ENCODE data around the gene SORBS1.

SORBS1 gene

DNA sequence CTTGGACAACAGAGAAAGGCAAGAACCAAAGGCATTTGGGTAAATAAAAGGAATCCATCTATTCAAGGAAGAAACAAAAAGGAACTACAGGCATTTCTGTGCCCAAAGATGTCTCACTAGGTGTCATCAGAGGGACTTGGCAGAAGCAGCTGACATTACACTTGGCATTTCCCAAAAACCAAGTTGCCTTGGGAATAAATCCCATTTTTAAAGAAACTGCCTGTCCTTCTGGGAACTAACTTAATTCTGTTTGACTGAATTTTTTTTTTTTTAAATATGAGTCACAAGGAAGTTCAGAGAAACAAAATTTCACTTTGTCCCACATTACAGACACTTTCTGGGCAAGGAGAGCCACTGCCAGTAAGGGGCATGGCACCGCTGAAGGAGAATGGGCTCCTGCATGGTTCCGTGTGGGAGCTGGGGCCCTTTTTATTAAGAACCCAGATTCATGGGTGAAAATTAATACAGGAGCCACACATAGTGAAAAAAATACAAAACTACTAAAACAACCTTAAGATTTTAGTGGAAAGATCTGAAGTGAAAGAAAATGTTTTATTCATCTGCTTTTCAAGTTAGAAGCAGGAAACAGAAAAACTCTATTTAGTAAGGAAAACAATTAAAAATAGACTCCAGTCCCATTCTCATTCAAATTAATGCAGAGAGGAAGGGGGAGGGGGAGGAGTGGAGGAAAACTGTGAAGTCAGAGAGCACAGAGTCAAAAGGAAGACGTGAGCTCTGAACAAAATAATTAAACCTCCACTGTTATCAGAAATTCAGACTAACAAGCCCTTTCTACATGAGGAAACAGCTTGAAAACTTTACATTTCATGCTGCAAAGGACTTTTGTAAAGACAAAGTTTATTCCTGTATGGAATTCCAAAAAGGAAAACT is 151.9 kb downstream of the SORBS1 start:
- DNase-seq (ENCODE audit: low read depth) = no peak

DNA sequence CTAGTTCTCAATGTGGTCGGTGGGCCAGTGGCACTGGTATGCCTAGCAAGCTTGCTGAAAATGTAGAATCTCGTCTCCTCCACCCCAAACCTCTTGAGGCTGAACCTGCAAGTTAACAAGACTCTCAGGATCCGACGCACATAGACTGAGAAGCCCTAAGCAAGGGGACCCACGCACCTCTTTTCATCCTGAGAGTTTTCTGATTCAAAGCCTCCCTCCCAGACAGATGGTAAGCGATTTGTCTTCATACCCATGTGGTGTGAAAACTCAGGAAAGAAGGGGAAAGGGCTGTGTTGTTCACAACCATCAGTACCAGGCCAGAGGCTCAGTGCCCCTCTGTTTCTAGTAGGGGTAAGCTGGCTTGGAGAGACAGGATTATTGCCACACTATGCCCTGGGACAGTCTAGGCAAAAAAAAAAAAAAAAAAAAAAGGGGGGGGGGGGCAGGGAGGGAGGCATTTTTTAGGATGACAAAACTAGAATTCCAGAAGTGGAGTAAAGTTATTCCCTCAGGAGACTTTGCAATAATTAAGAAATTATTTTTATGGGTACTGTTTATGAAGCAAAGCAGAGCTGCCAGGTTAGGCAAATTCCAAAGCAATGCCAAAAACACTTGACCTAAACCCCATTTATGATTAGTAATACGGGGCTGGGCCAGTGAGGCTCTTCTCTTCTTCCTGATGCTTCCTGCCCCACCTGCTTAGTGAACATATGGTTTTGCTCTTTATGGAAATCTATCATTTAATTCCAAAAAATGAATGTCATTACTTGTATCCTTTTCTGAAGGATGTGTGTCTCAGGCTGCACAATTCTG is 152.8 kb downstream of the SORBS1 start:
- no peak for DNase-seq (ENCODE audit: low read depth)

GRCh38 chr10:95407546-95407945 is 153.6 kb downstream of the SORBS1 start:
- DNase-seq (ENCODE audit: low read depth) = no peak

DNA sequence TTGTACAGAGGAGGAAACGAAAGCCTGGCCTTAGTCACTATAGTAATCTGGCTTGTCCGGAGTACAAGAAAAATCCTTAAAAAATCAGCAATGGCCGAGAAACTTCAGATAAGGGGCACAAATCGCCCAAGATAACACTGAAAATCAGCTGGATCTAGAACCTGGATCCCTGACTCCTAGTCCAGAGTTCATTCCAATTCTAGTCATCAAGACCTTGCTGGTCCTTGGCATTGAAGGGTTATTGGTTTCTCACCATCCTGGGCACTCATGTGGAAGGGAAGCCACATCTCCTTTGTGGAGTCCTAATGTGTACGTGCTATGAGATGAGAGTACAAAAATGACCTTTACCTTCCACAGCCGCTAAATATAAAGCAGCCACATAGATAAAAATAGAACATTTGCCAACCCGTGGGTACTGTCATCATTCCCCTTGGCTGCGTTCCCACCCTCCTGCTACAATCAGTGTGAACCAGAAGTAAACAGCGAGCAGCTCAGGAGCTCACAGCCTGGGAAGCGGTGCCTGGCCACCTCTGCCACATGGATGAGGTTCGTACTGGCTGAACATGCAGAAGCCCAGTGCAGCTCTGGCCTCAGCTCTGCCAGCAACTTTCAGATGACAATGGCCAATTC is 154.4 kb downstream of the SORBS1 start:
- DNase-seq (ENCODE audit: low read depth) = no peak

- no peak for DNase-seq (ENCODE audit: low read depth)
These were observed 155.5 kb downstream of the SORBS1 start for GRCh38 chr10:95405655-95406054.

- no peak for DNase-seq (ENCODE audit: low read depth)
These were observed 156.3 kb downstream of the SORBS1 start for GRCh38 chr10:95404864-95405263.

- DNase-seq (ENCODE audit: low read depth) = no peak
These were observed 156.7 kb downstream of the SORBS1 start for GRCh38 chr10:95404462-95404858.

GRCh38 chr10:95403700-95404461 is 157.3 kb downstream of the SORBS1 start:
- DNase-seq (ENCODE audit: low read depth) = no peak

GRCh38 chr10:95401704-95402469 is 159.3 kb downstream of the SORBS1 start:
- DNase-seq (ENCODE audit: low read depth) = no peak

- no peak for DNase-seq (ENCODE audit: low read depth)
These were observed 160.4 kb downstream of the SORBS1 start for GRCh38 chr10:95400787-95401186.

DNA sequence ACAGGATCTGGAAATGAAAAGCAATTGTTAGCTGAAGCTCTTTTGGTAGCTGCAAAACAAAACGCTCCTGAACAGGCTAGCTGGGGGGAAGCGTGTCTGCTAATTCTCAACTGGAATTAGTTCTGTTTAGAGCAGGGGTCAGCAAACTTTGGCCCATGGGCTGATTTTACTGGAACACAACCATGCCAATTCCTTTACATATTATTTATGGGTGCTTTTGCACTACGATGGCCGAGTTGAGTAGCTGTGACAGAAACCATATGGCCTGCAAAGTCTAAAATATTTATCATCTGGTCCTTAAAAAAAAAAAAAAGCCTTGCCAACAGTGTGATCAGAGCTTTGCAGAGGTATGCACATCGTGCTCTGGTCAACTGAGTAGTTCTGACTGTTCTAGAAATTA is 162.0 kb downstream of the SORBS1 start:
- no peak for DNase-seq (ENCODE audit: low read depth)

DNA sequence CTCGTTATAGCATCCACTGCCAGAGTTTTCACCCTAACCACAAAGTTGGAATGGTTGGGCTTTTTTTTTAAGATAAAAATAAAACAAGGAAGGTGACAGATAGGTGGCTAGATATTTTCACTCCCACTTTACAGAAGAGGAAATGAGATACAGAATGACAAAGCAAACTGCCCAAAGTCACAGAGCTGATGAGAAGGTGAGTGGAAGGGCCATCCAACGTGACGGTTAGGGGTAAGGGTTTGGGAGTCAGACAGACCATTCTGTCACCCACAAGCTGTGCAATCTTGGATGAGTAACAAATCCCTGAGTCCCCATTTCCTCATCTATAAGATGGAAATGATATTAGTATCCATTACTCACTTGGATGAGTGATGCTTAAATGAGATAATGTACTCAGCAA is 163.4 kb downstream of the SORBS1 start:
- no peak for DNase-seq (ENCODE audit: low read depth)

GRCh38 chr10:95395947-95396449 is 165.2 kb downstream of the SORBS1 start:
- DNase-seq (ENCODE audit: low read depth) = no peak

- DNase-seq (ENCODE audit: low read depth) = no peak
These were observed 166.8 kb downstream of the SORBS1 start for GRCh38 chr10:95394161-95394880.

DNA sequence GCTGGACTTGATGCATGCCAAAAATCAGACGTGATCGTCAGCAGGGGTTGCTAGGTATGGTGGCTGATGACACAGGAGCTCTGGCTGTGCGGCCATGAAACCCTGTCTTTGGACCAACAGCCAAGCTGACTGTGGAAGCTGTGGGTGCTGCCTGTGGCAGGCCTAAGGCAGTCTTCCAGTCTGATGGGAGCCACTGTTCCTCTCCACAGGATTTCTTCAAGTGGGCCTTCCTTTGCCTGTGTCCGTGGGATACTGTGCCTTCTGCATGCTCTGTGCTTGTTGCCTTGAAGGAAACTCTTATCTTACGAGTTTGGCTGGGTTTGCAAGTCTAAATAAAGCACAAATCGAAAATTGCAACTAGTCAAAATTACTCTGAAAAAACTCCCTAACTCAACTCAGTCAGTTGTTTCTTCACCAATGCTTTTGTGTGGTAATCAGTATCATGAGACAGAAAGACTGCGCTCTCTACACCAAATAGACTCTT is 168.4 kb downstream of the SORBS1 start:
- DNase-seq (ENCODE audit: low read depth) = no peak

GRCh38 chr10:95392217-95392584 is 169.0 kb downstream of the SORBS1 start:
- DNase-seq (ENCODE audit: low read depth) = no peak

DNA sequence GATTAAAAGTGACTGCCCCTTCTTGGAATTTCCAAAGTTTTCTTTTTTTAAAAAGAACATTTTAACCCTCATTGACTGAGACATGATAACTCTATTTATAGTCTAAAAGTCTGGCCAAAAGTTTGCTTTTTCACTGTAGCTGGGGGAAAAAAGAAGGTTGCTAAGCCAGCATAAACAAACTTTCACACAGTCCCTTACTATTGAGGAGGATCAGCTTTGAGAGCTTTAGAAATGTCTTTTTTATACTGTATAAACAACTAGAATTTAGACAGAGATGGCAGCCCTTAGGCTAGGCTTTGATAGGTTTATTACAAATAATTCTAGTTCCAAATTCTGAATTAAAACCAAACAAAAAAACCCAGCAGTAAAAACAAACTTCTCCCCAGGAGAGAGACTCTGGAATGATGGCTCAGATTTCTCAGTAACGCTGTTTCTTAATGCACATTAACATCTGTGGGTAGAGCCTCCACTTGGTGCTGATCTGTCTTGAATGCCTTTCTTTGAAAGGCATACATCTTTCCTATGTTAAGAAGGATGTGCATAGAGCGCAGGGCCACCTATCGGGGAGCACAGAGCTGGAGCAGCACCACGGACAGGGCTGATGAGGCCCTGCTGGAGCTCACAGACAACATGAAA is 169.5 kb downstream of the SORBS1 start:
- no peak for DNase-seq (ENCODE audit: low read depth)

- DNase-seq (ENCODE audit: low read depth) = no peak
These were observed 170.0 kb downstream of the SORBS1 start for GRCh38 chr10:95391164-95391563.

GRCh38 chr10:95389982-95390381 is 171.2 kb downstream of the SORBS1 start:
- no peak for DNase-seq (ENCODE audit: low read depth)

DNA sequence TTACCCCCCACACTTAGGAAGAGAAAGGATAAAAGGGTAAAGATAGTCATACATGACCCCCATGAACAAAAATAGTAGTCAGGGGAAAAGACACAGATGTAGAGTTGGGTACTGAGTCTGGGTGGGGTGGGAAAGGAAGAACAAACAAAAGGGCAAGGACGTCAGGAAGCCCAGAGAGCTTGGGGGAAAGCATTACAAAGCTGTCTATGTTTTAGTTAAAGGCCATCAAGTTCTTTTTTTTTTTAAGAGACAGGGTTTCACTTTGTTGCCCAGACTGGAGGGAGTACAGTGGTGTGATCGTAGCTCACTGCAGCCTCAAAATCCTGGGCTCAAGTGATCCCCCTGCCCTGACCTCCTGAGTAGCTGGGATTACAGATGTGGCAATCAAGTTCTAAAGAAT is 172.0 kb downstream of the SORBS1 start:
- no peak for DNase-seq (ENCODE audit: low read depth)
